Effector CD4-positive, alpha-beta T cell (primary cell): ENCODE results near the gene UPP1.
A peak's percentile ranks its signal among the peaks of the same experiment; 100 is the strongest.
"Not testable (repeated sequence)": the region's sequence is repeated elsewhere in the genome, so short reads cannot be mapped to it uniquely, and the experiment has no call there.

ENCODE experiments used
- DNase-seq: peaks from one replicate; pipeline ENCODE4 v3.0.0-alpha.2; 2020

Gene UPP1

GRCh38 chr7:48113275-48113674 lies 24.2 kb downstream of the UPP1 start:
- no peak for DNase-seq

- no peak for DNase-seq
Measured at GRCh38 chr7:48114115-48114514, 25.1 kb downstream of the UPP1 start.

DNA sequence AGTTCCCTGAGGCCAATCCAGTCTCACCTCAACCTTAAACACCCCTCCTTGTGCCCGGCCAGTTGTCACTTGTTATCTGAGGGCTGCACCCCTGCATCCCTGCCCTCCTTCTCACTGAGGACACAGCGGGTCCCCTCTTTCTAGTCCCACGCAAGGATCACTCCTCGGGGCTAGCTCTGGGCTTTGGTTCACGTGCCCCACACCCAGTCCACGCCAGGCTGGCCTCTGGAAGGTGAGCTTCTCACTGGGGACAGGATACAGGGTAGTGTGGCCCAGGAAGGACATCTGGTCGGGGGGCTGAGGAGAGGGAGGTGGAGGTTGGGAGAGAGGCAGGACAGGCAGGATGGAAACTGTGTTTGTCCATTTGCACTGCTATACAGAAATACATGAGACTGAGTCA lies 25.5 kb downstream of the UPP1 start:
- no peak for DNase-seq

GRCh38 chr7:48116043-48116442 lies 27.0 kb downstream of the UPP1 start:
- DNase-seq, result no peak

GRCh38 chr7:48118041-48118440 lies 29.0 kb downstream of the UPP1 start:
- no peak for DNase-seq

GRCh38 chr7:48120536-48120935 lies 31.5 kb downstream of the UPP1 start:
- not testable (repeated sequence) for DNase-seq

DNA sequence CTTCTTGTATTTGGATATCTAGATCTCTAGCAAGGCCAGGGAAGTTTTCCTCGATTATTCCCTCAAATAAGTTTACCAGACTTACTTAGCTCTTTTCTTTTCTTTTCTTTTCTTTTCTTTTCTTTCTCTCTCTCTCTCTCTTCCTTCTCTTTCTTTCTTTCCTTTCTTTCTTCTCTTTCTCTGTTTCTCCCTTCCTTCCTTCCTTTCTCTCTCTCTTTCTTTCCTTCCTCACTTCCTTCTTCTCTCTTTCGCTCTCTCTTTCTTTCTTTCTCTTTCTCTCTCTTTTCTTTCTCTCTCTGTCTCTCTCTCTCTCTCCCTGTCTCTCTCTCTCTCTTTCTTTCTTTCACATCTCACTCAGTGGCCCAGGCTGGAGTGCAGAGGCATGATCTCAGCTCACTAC lies 37.0 kb downstream of the UPP1 start:
- DNase-seq, result no peak

DNA sequence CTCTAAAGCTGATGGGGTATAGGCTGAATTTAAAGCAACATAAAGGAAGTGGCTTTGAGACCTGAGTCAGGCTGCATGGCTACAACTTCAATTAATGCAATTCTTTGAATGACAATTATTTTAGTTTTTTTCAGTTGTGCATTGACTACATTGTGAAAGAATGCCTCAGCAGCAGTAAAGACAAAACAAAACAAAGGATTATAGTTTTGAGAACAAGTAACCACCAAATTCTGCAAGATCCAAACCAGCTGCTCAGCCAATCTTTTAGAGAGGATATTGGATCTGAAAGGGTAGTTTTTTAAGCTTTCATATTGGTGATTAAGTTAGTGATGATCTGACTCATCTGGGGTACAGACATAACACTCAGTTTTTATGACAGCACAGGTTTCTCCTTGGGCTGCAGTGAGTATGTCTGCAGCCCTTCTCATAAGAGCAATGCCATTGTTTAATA lies 41.6 kb downstream of the UPP1 start:
- no peak for DNase-seq

GRCh38 chr7:48132792-48133191 lies 43.7 kb downstream of the UPP1 start:
- no peak for DNase-seq

- DNase-seq, result no peak
Measured at GRCh38 chr7:48139459-48139858, 50.4 kb downstream of the UPP1 start.

DNA sequence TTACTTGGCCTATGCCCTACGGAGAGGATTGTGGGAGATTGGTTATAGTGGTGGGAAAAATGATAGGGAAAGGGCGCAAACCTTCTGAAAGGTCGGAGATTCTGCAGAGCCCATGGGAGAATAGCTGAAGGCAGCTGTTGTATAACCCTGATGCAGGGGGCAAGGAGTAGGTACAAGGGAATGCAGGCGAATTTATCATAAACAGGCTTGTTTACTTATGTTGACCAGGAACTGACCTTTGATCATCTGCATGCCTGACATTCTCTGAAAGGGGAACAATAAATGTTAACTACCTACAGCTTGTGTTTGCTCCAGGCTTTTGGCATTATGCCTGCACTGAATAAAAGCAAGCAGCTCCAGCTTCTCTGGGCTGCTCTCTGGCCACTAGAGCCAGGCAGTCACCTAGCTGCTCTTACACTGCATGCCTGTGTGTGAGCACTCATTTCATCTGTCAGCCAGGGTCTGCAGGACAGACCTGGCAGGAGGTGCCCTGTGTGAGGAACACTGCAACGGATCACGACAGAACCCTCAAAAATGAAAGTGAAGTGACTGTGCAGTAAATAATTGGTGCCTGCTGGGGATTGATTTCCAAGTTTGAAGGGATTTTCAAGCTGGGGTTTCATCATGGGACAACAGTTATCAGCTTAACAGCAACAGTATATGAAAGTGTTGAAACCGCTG lies 51.1 kb downstream of the UPP1 start:
- no peak for DNase-seq

DNA sequence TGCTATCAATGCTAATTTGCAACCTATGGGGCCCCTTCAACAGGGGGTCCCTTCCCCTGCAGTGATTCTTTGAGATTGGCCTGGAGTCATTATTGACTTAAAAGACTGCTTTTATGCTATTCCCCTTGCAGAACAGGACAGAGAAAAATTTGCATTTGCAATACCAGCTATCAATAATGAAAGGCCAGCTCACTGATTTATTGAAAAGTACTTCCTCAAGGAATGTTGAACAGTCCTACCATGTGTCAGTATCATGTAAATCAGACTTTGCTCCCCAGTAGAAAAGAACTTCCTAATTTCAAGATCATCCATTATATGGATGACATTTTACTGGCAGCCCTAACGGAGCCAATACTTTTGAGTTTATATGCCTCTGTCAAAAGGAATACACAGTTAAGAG lies 52.5 kb downstream of the UPP1 start:
- DNase-seq, result no peak

DNA sequence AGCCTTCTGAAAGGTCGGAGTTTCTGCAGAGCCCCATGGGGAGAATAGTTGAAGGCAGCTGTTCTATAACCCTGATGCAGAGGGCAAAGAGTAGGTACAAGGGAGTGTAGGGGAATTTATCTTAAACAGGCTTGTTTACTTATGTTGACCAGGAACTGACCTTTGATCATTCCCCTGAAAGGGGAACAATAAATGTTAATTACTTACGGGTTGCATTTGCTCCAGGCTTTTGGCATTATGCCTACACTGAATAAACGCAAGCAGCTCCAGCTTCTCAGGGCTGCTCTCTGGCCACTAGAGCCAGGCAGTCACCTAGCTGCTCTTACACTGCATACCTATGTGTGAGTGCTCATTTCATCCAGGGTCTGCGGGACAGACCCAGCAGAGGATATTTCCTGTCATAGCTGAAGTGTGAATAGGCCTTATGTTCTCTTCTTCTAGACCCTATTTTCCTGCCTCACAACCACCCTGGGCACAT lies 55.3 kb downstream of the UPP1 start:
- DNase-seq, result no peak

DNA sequence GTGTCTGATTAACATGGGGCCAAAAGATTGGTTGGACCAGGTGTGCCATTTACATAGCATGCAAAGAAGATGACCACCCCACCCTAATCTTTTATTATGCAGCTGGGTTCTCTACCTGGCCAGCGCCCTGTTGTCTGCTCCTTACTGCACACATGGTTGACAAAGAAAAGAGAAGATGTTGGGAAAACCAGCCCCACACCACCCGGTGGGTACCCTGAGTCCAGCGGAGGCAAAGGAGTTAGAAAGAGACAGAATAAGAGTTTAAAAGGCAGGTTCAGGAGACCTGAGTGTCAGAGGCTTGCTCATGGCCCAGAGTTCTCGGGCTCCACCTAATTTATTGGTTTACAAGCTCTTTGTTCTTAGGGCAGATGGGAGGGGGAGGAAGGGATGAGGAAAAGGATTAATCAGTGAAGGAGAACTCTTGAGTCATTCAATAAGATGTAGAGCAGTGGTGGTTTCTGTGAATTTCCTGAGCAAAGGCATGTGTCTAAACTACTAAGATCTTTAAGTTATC lies 58.1 kb downstream of the UPP1 start:
- DNase-seq, result no peak

- DNase-seq, result not testable (repeated sequence)
Measured at GRCh38 chr7:48147690-48148089, 58.6 kb downstream of the UPP1 start.

- no peak for DNase-seq
Measured at GRCh38 chr7:48148311-48148710, 59.2 kb downstream of the UPP1 start.

GRCh38 chr7:48149058-48149457 lies 60.0 kb downstream of the UPP1 start:
- no peak for DNase-seq

DNA sequence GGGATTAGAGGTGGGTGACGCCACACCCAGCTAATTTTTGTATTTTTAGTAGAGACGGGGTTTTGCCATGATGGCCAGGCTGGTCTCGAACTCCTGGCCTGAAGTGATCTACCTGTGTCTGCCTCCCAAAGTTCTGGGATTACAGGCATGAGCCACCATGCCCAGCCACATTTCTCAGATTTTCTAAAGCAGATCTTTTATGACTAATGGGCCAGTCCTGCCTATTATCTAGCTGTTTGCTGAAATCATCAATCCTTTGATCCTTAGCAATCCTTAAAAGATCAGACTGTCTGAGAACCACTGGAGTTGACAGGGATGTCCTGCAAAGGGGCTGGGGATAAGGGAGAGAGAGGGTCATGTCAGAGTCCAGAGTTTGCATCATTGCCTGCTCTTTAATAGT lies 61.0 kb downstream of the UPP1 start:
- DNase-seq, result no peak

GRCh38 chr7:48154792-48155413 lies 65.8 kb downstream of the UPP1 start:
- DNase-seq, result peak; percentile 3
